Esophagus muscularis mucosa (tissue), 3 donors: ENCODE results near the gene POLN.
A peak's percentile ranks its signal among the peaks of the same experiment; 100 is the strongest.

ENCODE experiments used
- POLR2A ChIP-seq: fragments of 450-650 bp; IDR thresholded peaks from one replicate; pipeline ENCODE4 v1.6.1; 2017; ENCODE audit warnings: antibody characterized with exemption, moderate library complexity, mild to moderate bottlenecking, low read depth
- POLR2AphosphoS5 ChIP-seq, 2 donors: sonication (generic); formaldehyde crosslinking; IDR thresholded peaks; one replicate each; pipeline ENCODE4 v1.6.1; 2017; ENCODE audit warnings: antibody characterized with exemption in 2 of 2
- TF ChIP-seq, protein P1 (sequence below), 3 experiments: fragments of 200-600 bp in 2 of 3; fragments of 450-650 bp in 1 of 3; sonication (generic) in 2 of 3; IDR thresholded peaks; one replicate each; pipeline ENCODE4 v1.5.1; 2017 to 2019; ENCODE audit warnings: antibody characterized with exemption in 3 of 3, mild to moderate bottlenecking in 2 of 3, moderate library complexity in 1 of 3

DNA sequence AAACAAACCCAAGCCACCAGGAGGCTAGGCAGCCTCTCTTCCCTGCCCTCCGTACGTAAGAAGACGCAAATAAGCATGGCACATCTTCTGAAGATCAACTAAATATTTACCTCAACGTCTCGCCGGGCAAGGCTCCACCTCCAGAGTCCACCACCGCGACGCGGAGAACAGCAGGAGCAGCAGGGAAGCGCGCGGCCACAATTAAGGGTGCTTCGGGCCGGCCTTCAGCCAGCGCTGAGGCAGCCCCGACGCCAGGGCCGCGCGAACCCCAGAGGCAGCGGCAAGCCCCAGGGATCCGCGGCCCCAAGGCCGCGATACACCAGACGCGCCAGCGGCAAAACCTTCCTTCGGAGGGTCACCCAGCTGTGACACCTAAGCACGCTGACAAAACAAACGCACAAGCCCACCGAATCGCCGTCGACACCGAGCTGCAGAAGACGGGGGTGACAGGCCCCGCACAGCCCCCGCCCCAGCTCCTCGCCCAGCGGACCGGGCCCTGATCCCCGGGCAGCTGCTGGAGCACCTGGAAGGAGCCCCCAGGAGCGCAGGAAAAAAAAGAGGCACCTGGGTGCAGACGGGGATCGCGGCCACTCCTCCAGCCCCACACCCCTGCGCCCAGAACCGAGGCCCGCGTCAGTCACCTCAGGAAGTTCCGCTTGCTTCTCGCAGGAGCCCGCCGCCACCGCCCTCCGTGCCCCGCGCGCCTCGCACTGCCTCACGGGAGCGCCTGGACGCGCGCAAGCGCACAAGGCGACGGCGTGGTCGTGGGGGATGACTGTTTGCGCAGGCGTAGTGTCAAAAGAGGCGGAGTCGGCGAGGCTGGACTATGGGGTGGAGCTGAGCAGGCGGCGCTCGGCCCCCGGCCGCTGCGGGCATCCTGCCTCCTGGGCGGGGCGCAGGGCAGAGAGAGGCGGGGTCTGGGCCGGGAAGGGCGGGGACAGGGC, at the start of gene POLN, which contains the start of gene HAUS3:
- TF ChIP-seq, protein P1, sequence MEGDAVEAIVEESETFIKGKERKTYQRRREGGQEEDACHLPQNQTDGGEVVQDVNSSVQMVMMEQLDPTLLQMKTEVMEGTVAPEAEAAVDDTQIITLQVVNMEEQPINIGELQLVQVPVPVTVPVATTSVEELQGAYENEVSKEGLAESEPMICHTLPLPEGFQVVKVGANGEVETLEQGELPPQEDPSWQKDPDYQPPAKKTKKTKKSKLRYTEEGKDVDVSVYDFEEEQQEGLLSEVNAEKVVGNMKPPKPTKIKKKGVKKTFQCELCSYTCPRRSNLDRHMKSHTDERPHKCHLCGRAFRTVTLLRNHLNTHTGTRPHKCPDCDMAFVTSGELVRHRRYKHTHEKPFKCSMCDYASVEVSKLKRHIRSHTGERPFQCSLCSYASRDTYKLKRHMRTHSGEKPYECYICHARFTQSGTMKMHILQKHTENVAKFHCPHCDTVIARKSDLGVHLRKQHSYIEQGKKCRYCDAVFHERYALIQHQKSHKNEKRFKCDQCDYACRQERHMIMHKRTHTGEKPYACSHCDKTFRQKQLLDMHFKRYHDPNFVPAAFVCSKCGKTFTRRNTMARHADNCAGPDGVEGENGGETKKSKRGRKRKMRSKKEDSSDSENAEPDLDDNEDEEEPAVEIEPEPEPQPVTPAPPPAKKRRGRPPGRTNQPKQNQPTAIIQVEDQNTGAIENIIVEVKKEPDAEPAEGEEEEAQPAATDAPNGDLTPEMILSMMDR (IDR thresholded peaks at IDR 0.05), result no peak
- peak; percentile 94 to 99 for TF ChIP-seq POLR2AphosphoS5 (IDR thresholded peaks at IDR 0.05)
- peak; percentile 65 for TF ChIP-seq POLR2A
